Thyroid gland (tissue), 4 donors: ENCODE measurements around the gene CACFD1. TPM values are rescaled to one million over a fixed set of nuclear protein-coding genes. Genes with fewer than 3 reads are reported as not detected.

Source experiments
- DNase-seq, 2 donors: peaks; one replicate each; pipeline ENCODE4 v3.0.0-alpha.2; 2019
- H3K27ac ChIP-seq, 3 donors: fragments of 200-600 bp; sonication (generic); 1 replicate in 2 of 3; 2 replicates in 1 of 3; pipeline ENCODE4 v1.5.1; 2016 to 2019; ENCODE audit warnings: mild to moderate bottlenecking in 1 of 3, moderate library complexity in 1 of 3
- H3K27me3 ChIP-seq: fragments of 200-600 bp; sonication (generic); one replicate; pipeline ENCODE4 v1.5.1; 2019
- H3K36me3 ChIP-seq, 2 donors: fragments of 200-600 bp; sonication (generic); one replicate each; pipeline ENCODE4 v1.5.1; 2016 to 2019
- H3K4me1 ChIP-seq, 2 donors: fragments of 200-600 bp; sonication (generic); one replicate each; pipeline ENCODE4 v1.5.1; 2017 to 2019
- H3K4me3 ChIP-seq, 3 donors: fragments of 200-600 bp; sonication (generic); replicated peaks in 1 of 3; 1 replicate in 2 of 3; 2 replicates in 1 of 3; pipeline ENCODE4 v1.5.1; 2016; ENCODE audit warnings: mild to moderate bottlenecking in 1 of 3
- H3K9me3 ChIP-seq: fragments of 200-600 bp; sonication (generic); one replicate; pipeline ENCODE4 v1.5.1; 2017
- POLR2A ChIP-seq, 2 donors: fragments of 450-650 bp; IDR thresholded peaks; one replicate each; pipeline ENCODE4 v1.6.1; 2017; ENCODE audit warnings: antibody characterized with exemption in 2 of 2, mild to moderate bottlenecking in 2 of 2, moderate library complexity in 1 of 2
- WGBS, 2 donors: methylation state at CpG; one replicate each; pipeline ENCODE4 v1.1.5; 2017; 5-methylcytosine and 5-hydroxymethylcytosine counted together
- intact Hi-C: fragments of 100-400 bp; cut with DNase I; formaldehyde crosslinking; loops from one replicate; pipeline ENCODE4 v1.15.1; 2023
- total RNA-seq, 4 donors: library from RNA; depleted of rRNA; stranded (reverse); fragments of >200 nt; gene quantifications; one replicate each; pipeline ENCODE4 v1.2.3, GENCODE V29; 2016
- TF ChIP-seq, protein P1 (sequence below), 6 experiments: fragments of 200-600 bp in 3 of 6; fragments of 450-650 bp in 3 of 6; sonication (generic) in 3 of 6; IDR thresholded peaks; one replicate each; pipeline ENCODE4 v1.5.1; 2016 to 2019; ENCODE audit warnings: antibody characterized with exemption in 6 of 6, mild to moderate bottlenecking in 2 of 6, inconsistent platforms in 1 of 6, moderate library complexity in 1 of 6

Gene CACFD1
- total RNA-seq, 4 donors from 2014 or later = 21.4 to 36.7 (median 33.5) TPM

- DNase-seq = no peak
- 59 to 74% methylated on average over 5 to 18 of the region's 25 CpGs for WGBS, 2 donors
- Histone ChIP-seq H3K9me3 (no peaks in the 10 kb centered on the region), H3K36me3 (no peaks in the 10 kb centered on the region), H3K4me1 (peaks cover 0 to 9% of the 10 kb centered on the region in 2 donors), H3K27ac (no peak overlapping the region), H3K27me3 (no peaks in the 10 kb centered on the region), H3K4me3 (no peak overlapping the region)
- TF ChIP-seq POLR2A (IDR thresholded peaks at IDR 0.05) = no peak
- TF ChIP-seq, protein P1, sequence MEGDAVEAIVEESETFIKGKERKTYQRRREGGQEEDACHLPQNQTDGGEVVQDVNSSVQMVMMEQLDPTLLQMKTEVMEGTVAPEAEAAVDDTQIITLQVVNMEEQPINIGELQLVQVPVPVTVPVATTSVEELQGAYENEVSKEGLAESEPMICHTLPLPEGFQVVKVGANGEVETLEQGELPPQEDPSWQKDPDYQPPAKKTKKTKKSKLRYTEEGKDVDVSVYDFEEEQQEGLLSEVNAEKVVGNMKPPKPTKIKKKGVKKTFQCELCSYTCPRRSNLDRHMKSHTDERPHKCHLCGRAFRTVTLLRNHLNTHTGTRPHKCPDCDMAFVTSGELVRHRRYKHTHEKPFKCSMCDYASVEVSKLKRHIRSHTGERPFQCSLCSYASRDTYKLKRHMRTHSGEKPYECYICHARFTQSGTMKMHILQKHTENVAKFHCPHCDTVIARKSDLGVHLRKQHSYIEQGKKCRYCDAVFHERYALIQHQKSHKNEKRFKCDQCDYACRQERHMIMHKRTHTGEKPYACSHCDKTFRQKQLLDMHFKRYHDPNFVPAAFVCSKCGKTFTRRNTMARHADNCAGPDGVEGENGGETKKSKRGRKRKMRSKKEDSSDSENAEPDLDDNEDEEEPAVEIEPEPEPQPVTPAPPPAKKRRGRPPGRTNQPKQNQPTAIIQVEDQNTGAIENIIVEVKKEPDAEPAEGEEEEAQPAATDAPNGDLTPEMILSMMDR (IDR thresholded peaks at IDR 0.05) = no peak
- intact Hi-C loops = loop anchor here (2.0 to 10.0 kb wide), 3 partner anchors 75 to 298 kb away; partner anchors contain the start of genes SURF1 and SURF2
Measured at GRCh38 chr9:133485531-133486260, 25.9 kb downstream of the CACFD1 start.

- intact Hi-C loops = loop anchor here (5.0 to 10.0 kb wide), 2 partner anchors 133 to 300 kb away; partner anchors contain the start of genes SURF1 and SURF2
- no peaks in the 10 kb centered on the region for H3K9me3 ChIP-seq
Measured at GRCh38 chr9:133487331-133487725, 27.6 kb downstream of the CACFD1 start.

DNA sequence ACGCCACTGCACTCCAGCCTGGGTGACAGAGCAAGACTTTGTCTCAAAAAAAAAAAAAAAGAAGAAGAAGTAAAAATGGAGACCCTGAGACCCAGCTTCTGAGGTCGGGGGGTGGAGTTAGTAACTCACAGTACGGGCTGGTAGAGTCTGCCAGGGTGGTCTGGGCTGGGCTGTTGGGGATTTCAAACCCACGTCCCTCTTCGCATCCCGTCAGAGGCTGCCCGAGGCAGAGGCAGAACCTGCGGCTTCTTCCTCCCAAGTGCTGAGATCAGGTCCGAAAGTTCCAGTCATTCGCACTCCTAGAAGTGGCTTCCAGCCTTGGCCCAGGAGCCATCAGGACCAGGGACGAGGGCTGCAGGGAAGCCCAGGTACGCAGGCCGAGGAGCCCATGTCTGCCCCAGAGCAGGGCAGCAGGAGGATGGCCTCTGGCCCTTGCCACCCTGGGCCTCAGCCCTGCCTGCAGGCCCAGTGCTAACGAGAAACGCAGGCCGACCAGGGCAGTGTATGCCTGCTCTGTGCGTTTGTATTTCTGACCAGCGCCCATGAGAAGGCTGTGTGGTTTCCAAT is 29.0 kb downstream of the CACFD1 start:
- Histone ChIP-seq H3K4me3 (no peak overlapping the region), H3K27me3 (no peaks in the 10 kb centered on the region), H3K9me3 (no peaks in the 10 kb centered on the region), H3K27ac (no peak overlapping the region), H3K36me3 (no peaks in the 10 kb centered on the region), H3K4me1 (peaks cover 13 to 30% of the 10 kb centered on the region in 2 donors)
- no peak for DNase-seq
- TF ChIP-seq, protein P1 (IDR thresholded peaks at IDR 0.05) = no peak
- no peak for TF ChIP-seq POLR2A (IDR thresholded peaks at IDR 0.05)
- intact Hi-C loops = loop anchor here (5.0 to 10.0 kb wide), 2 partner anchors 134 to 301 kb away; partner anchors contain the start of genes SURF1 and SURF2
- 92 to 94% methylated on average over 12 to 13 of the region's 18 CpGs for WGBS, 2 donors

More at GRCh38 chr9:133487331-133487725, 27.6 kb downstream of the CACFD1 start:
- peaks cover 6 to 22% of the 10 kb centered on the region in 2 donors for H3K4me1 ChIP-seq
- H3K27me3 ChIP-seq = no peaks in the 10 kb centered on the region
- no peak overlapping the region for H3K27ac ChIP-seq
- TF ChIP-seq, protein P1 (IDR thresholded peaks at IDR 0.05) = no peak
- no peak for TF ChIP-seq POLR2A (IDR thresholded peaks at IDR 0.05)
- no peak for DNase-seq
- H3K36me3 ChIP-seq = no peaks in the 10 kb centered on the region
- 92 to 94% methylated on average over 8 of the region's 8 CpGs for WGBS, 2 donors
- H3K4me3 ChIP-seq = no peak overlapping the region

DNA sequence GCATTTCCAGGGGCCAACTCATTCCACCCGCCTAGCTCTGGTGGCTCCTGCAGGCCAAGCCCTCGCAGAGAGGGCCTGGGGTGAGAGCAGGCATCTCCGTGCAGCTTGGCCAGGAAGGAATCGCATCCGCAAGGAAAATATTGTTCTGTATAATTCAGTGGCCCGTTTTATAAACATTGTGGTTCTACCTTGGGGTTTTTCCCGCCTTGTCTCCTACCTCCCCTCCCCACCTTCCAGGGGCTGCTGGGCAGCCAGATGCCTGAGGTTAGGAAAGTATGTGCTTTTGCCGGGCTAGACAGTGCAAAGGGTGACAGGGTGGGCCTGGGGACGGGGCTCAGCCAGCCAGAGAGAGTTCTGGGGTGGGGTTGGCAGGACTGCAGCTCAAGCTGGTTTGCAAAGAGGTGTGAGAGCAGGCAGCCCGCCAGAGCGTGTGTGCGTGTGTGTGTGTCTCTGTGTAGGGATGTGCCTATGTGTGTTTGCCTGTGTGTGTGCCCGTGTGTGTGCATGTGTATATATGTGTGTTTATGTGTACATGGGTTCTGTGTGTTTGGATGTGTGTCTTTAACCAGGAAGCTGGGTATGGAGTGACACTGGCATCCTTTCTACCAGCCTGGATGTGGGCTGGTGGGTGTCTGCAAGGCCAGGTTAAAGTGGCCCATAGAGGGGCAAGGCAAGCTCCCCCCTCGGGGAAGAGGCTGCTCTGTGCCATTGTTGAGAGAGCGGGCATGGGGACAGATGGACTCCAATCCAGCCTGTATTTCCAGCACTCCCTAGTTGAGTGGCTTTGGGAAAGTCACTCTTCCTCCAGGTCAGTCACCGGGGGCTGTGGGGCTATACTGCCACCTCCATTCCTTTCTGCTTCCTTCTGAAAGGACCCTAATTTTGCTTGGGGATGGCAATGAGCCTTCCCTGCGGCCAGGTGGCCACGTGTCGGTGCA is 29.7 kb downstream of the CACFD1 start:
- TF ChIP-seq, protein P1 (IDR thresholded peaks at IDR 0.05) = no peak
- no peak for TF ChIP-seq POLR2A (IDR thresholded peaks at IDR 0.05)
- Histone ChIP-seq H3K27me3 (no peaks in the 10 kb centered on the region), H3K36me3 (no peaks in the 10 kb centered on the region), H3K27ac (no peak overlapping the region), H3K4me3 (no peak overlapping the region), H3K9me3 (no peaks in the 10 kb centered on the region), H3K4me1 (peaks cover 13 to 30% of the 10 kb centered on the region in 2 donors)
- 82 to 93% methylated on average over 14 to 19 of the region's 19 CpGs for WGBS, 2 donors
- DNase-seq = no peak
- intact Hi-C loops = loop anchor here (5.0 to 10.0 kb wide), 2 partner anchors 135 to 302 kb away; partner anchors contain the start of genes SURF1 and SURF2
